Activated T-cell treated with anti-CD3 and anti-CD28 coated beads, Interleukin-2, amount 50 U/mL, for 48 hours (primary cell): ENCODE data around the gene OSBPL2.

Source experiments
- DNase-seq, 2 experiments: peaks; one replicate each; pipeline ENCODE4 v3.0.0-alpha.2; 2020

The OSBPL2 gene

GRCh38 chr20:62303340-62304226 lies 65.3 kb downstream of the OSBPL2 start:
- DNase-seq, result peak; percentile 36 to 47

- DNase-seq, result no peak
Observed at GRCh38 chr20:62304331-62305148, 66.2 kb downstream of the OSBPL2 start.

- no peak for DNase-seq
Observed at GRCh38 chr20:62305149-62305764, 66.9 kb downstream of the OSBPL2 start.

- no peak for DNase-seq
Observed at GRCh38 chr20:62305765-62306413, 67.6 kb downstream of the OSBPL2 start.

- DNase-seq, result no peak
Observed at GRCh38 chr20:62306414-62307187, 68.3 kb downstream of the OSBPL2 start.

- no peak for DNase-seq
Observed at GRCh38 chr20:62307226-62308101, 69.1 kb downstream of the OSBPL2 start.

GRCh38 chr20:62308102-62308822 lies 69.9 kb downstream of the OSBPL2 start:
- no peak for DNase-seq

- DNase-seq, result no peak
Observed at GRCh38 chr20:62309198-62309944, 71.0 kb downstream of the OSBPL2 start.

- DNase-seq, result no peak
Observed at GRCh38 chr20:62309947-62310756, 71.8 kb downstream of the OSBPL2 start.

GRCh38 chr20:62310757-62311121 lies 72.4 kb downstream of the OSBPL2 start:
- DNase-seq, result no peak

- DNase-seq, result no peak
Observed at GRCh38 chr20:62311150-62311549, 72.8 kb downstream of the OSBPL2 start.

GRCh38 chr20:62311832-62312661 lies 73.7 kb downstream of the OSBPL2 start:
- no peak for DNase-seq

- DNase-seq, result no peak
Observed at GRCh38 chr20:62312662-62312977, 74.3 kb downstream of the OSBPL2 start.

GRCh38 chr20:62313021-62313420 lies 74.7 kb downstream of the OSBPL2 start:
- no peak for DNase-seq

GRCh38 chr20:62313460-62314338 lies 75.4 kb downstream of the OSBPL2 start:
- no peak for DNase-seq

GRCh38 chr20:62314339-62314638 lies 76.0 kb downstream of the OSBPL2 start:
- DNase-seq, result no peak

- no peak for DNase-seq
Observed at GRCh38 chr20:62314711-62315302, 76.5 kb downstream of the OSBPL2 start.
